ENCODE measurements around the gene TWSG1. TPM values are rescaled to one million over a fixed set of nuclear protein-coding genes. Genes with fewer than 3 reads are reported as not detected.

TWSG1 gene
- total RNA-seq, 1 donor from 2014 or later, result 38.6 TPM

- Mint-ChIP-seq H3K36me3 (no peaks in the 10 kb centered on the region), H3K4me3 (no peak overlapping the region), H3K27ac (no peak overlapping the region), H3K4me1 (ENCODE audit: unreplicated experiment) (peaks cover 10% of the 10 kb centered on the region), H3K27me3 (no peaks in the 10 kb centered on the region), H3K9me3 (no peaks in the 10 kb centered on the region)
- no peak for DNase-seq (ENCODE audit: extremely low spot score, unreplicated experiment)
- TF ChIP-seq, protein P1, sequence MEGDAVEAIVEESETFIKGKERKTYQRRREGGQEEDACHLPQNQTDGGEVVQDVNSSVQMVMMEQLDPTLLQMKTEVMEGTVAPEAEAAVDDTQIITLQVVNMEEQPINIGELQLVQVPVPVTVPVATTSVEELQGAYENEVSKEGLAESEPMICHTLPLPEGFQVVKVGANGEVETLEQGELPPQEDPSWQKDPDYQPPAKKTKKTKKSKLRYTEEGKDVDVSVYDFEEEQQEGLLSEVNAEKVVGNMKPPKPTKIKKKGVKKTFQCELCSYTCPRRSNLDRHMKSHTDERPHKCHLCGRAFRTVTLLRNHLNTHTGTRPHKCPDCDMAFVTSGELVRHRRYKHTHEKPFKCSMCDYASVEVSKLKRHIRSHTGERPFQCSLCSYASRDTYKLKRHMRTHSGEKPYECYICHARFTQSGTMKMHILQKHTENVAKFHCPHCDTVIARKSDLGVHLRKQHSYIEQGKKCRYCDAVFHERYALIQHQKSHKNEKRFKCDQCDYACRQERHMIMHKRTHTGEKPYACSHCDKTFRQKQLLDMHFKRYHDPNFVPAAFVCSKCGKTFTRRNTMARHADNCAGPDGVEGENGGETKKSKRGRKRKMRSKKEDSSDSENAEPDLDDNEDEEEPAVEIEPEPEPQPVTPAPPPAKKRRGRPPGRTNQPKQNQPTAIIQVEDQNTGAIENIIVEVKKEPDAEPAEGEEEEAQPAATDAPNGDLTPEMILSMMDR (conservative IDR thresholded peaks at IDR 0.05), result no peak
Measured at GRCh38 chr18:9413576-9413975, 79.0 kb downstream of the TWSG1 start.

- Mint-ChIP-seq H3K4me3 (peak overlapping the region; percentile 52), H3K9me3 (no peaks in the 10 kb centered on the region), H3K27me3 (no peaks in the 10 kb centered on the region), H3K27ac (peak overlapping the region; percentile 32), H3K36me3 (no peaks in the 10 kb centered on the region), H3K4me1 (ENCODE audit: unreplicated experiment) (peaks cover 10% of the 10 kb centered on the region)
- TF ChIP-seq, protein P1 (conservative IDR thresholded peaks at IDR 0.05), result no peak
- no peak for DNase-seq (ENCODE audit: extremely low spot score, unreplicated experiment)
Measured at GRCh38 chr18:9416563-9417072, 82.0 kb downstream of the TWSG1 start.

GRCh38 chr18:9417073-9417851, 82.7 kb downstream of the TWSG1 start:
- Mint-ChIP-seq H3K4me1 (ENCODE audit: unreplicated experiment) (peaks cover 10% of the 10 kb centered on the region), H3K9me3 (no peaks in the 10 kb centered on the region), H3K4me3 (peak overlapping the region; percentile 52)

GRCh38 chr18:9418047-9418690, 83.6 kb downstream of the TWSG1 start:
- DNase-seq (ENCODE audit: extremely low spot score, unreplicated experiment), result no peak
- peaks cover 10% of the 10 kb centered on the region for H3K4me1 Mint-ChIP-seq (ENCODE audit: unreplicated experiment)
- no peaks in the 10 kb centered on the region for H3K27me3 Mint-ChIP-seq
- H3K36me3 Mint-ChIP-seq, result no peaks in the 10 kb centered on the region
- H3K27ac Mint-ChIP-seq, result no peak overlapping the region
- no peak overlapping the region for H3K4me3 Mint-ChIP-seq
- TF ChIP-seq, protein P1 (conservative IDR thresholded peaks at IDR 0.05), result no peak
- no peaks in the 10 kb centered on the region for H3K9me3 Mint-ChIP-seq

More at GRCh38 chr18:9417073-9417851, 82.7 kb downstream of the TWSG1 start:
- Mint-ChIP-seq H3K27me3 (no peaks in the 10 kb centered on the region), H3K36me3 (no peaks in the 10 kb centered on the region), H3K27ac (peak overlapping the region; percentile 32)
- DNase-seq (ENCODE audit: extremely low spot score, unreplicated experiment), result no peak
- TF ChIP-seq, protein P1 (conservative IDR thresholded peaks at IDR 0.05), result no peak

GRCh38 chr18:9419956-9420631, 85.5 kb downstream of the TWSG1 start:
- Mint-ChIP-seq H3K36me3 (no peaks in the 10 kb centered on the region), H3K27me3 (no peaks in the 10 kb centered on the region), H3K9me3 (no peaks in the 10 kb centered on the region), H3K4me3 (no peak overlapping the region), H3K27ac (no peak overlapping the region), H3K4me1 (ENCODE audit: unreplicated experiment) (peaks cover 10% of the 10 kb centered on the region)
- no peak for DNase-seq (ENCODE audit: extremely low spot score, unreplicated experiment)
- TF ChIP-seq, protein P1 (conservative IDR thresholded peaks at IDR 0.05), result no peak
